ENCODE results near the gene KRT26. TPM values are rescaled to one million over a fixed set of nuclear protein-coding genes. Genes with fewer than 3 reads are reported as not detected.

KRT26 gene
- total and polyA plus RNA-seq, 10 of the 15 experiments (the other 5 are each of a cell fraction or from before 2014, with no cell fraction given), result not detected

GRCh38 chr17:40727447-40728231, 44.4 kb downstream of the KRT26 start:
- Histone ChIP-seq H3K79me2 (ENCODE audit: control insufficient read depth, insufficient read depth, low read length) (no peaks in the 10 kb centered on the region), H3K36me3 (ENCODE audit: control insufficient read depth in 2 of 2, insufficient read depth in 2 of 2, low read length in 1 of 2) (no peaks in the 10 kb centered on the region), H3K4me1 (ENCODE audit: control insufficient read depth, insufficient read depth, low read length) (peaks cover 3% of the 10 kb centered on the region; the same call in 1 of the 2 replicates), H3K27me3 (replicated peaks in 1 of 2; ENCODE audit: control insufficient read depth in 2 of 2, insufficient read depth in 2 of 2, low read length in 1 of 2) (no peaks in the 10 kb centered on the region; a peak in 1 of 4 replicates), H2AFZ (ENCODE audit: control insufficient read depth, low read depth, low read length) (no peak overlapping the region), H3K4me3 (no peak overlapping the region), H3K4me2 (ENCODE audit: control insufficient read depth, insufficient read depth) (peak overlapping the region; percentile 54), H3K9me3 (replicated peaks; ENCODE audit: control insufficient read depth, insufficient read depth, low read length) (no peaks in the 10 kb centered on the region; the same call in 1 of the 3 replicates), H3K9ac (ENCODE audit: control insufficient read depth, insufficient read depth, low read length) (no peak overlapping the region), H3K27ac (ENCODE audit: control insufficient read depth, insufficient read depth) (no peak overlapping the region), H4K20me1 (ENCODE audit: control insufficient read depth, insufficient read depth) (no peaks in the 10 kb centered on the region)
- peak; percentile 44 for FAIRE-seq
- peak; percentile 41 for DNase-seq (ENCODE audit: low read depth, low spot score)
- BruUV-seq (replicated peaks), result no TSS peak
- ChIA-PET POLR2A (interaction anchor here (0.6 to 1.1 kb wide), 5 partner anchors 12 to 940 kb away, joined by 3 to 4 read pairs (median 3); no protein-coding TSS in a partner anchor), SMC1A (ENCODE audit: uncharacterized antibody, unreplicated experiment) (interaction anchor here (0.6 to 1.6 kb wide), 21 partner anchors 8 to 1264 kb away, joined by 3 to 10 read pairs (median 4); partner anchors contain the start of gene KRT25), CTCF (interaction anchor here (0.6 to 1.3 kb wide), 10 partner anchors 12 to 111 kb away, joined by 3 to 14 read pairs (median 4); no protein-coding TSS in a partner anchor), RAD21 (ENCODE audit: unreplicated experiment) (interaction anchor here (0.9 to 1.4 kb wide), 12 partner anchors 8 to 937 kb away, joined by 3 to 16 read pairs (median 4); partner anchors contain the start of gene SMARCE1)
- intact Hi-C loops (cut with micrococcal nuclease; ENCODE audit: unreplicated experiment) (loop anchor here (5.0 to 10.0 kb wide), 3 partner anchors 80 to 163 kb away; partner anchors contain the start of genes CCR7 and SMARCE1), in situ Hi-C loops (cut with MboI) (no loop called here)
- ATAC-seq, result peak; percentile 99
- 47% methylated on average over 8 of the region's 8 CpGs for WGBS (ENCODE audit: insufficient coverage, insufficient replicate concordance, low lambda C conversion rate, missing lambda C conversion rate)
- TF ChIP-seq KAT2A (conservative IDR thresholded peaks at IDR 0.05; ENCODE audit: control insufficient read depth, low read depth, low read length) (no peak), PAX5 (IDR thresholded peaks at IDR 0.05; ENCODE audit: borderline replicate concordance, low read depth, low read length) (no peak), IRF5 (IDR thresholded peaks at IDR 0.05; ENCODE audit: borderline replicate concordance) (no peak), SREBF2 (IDR thresholded peaks at IDR 0.05; ENCODE audit: low read length) (no peak), TARDBP (IDR thresholded peaks at IDR 0.05; ENCODE audit: borderline replicate concordance) (no peak), ASH2L (IDR thresholded peaks at IDR 0.05; ENCODE audit: borderline replicate concordance, low read depth) (no peak), ZNF622 (IDR thresholded peaks at IDR 0.05) (no peak), PRDM15 (CRISPR knock-in tag; IDR thresholded peaks at IDR 0.05) (no peak), IKZF1 (conservative IDR thresholded peaks at IDR 0.05) (peak; percentile 74), MYC (IDR thresholded peaks at IDR 0.05; ENCODE audit: insufficient read depth, insufficient read length, insufficient replicate concordance, low read length, severe bottlenecking) (no peak), RBBP5 (conservative IDR thresholded peaks at IDR 0.05) (no peak), REST (IDR thresholded peaks at IDR 0.05; ENCODE audit: low read depth, low read length) (no peak), SIN3A (IDR thresholded peaks at IDR 0.05; ENCODE audit: low read depth, low read length) (no peak), NFIC (IDR thresholded peaks at IDR 0.05; ENCODE audit: low read depth, low read length) (peak; percentile 40)

Data from GM12878 (cell line).